ENCODE results near the gene GRID2. TPM values are rescaled to one million over a fixed set of nuclear protein-coding genes. Genes with fewer than 3 reads are reported as not detected.

Gene GRID2
- total and polyA plus RNA-seq, 10 of the 15 experiments (the other 5 are each of a cell fraction or from before 2014, with no cell fraction given): not detected

GRCh38 chr4:93320356-93320755 lies 1016.6 kb downstream of the GRID2 start:
- no peak for ATAC-seq
- BruUV-seq (replicated peaks): no TSS peak
- H3K4me2 ChIP-seq (ENCODE audit: control insufficient read depth, insufficient read depth): no peak overlapping the region
- H3K36me3 ChIP-seq (ENCODE audit: control insufficient read depth in 2 of 2, insufficient read depth in 2 of 2, low read length in 1 of 2): no peaks in the 10 kb centered on the region
- POLR2A ChIA-PET: no interaction called here
- no peak overlapping the region for H3K4me3 ChIP-seq
- H3K9ac ChIP-seq (ENCODE audit: control insufficient read depth, insufficient read depth, low read length): no peak overlapping the region
- CTCF ChIA-PET: no interaction called here
- TF ChIP-seq POLR2AphosphoS2 (IDR thresholded peaks at IDR 0.05; ENCODE audit: low read depth, low read length): no peak
- no peak for TF ChIP-seq CREM (IDR thresholded peaks at IDR 0.05; ENCODE audit: low read depth)
- TF ChIP-seq PAX5 (IDR thresholded peaks at IDR 0.05; ENCODE audit: borderline replicate concordance, low read depth, low read length): no peak
- TF ChIP-seq FOXK2 (IDR thresholded peaks at IDR 0.05): no peak
- TF ChIP-seq, protein P1, sequence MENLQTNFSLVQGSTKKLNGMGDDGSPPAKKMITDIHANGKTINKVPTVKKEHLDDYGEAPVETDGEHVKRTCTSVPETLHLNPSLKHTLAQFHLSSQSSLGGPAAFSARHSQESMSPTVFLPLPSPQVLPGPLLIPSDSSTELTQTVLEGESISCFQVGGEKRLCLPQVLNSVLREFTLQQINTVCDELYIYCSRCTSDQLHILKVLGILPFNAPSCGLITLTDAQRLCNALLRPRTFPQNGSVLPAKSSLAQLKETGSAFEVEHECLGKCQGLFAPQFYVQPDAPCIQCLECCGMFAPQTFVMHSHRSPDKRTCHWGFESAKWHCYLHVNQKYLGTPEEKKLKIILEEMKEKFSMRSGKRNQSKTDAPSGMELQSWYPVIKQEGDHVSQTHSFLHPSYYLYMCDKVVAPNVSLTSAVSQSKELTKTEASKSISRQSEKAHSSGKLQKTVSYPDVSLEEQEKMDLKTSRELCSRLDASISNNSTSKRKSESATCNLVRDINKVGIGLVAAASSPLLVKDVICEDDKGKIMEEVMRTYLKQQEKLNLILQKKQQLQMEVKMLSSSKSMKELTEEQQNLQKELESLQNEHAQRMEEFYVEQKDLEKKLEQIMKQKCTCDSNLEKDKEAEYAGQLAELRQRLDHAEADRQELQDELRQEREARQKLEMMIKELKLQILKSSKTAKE (IDR thresholded peaks at IDR 0.05; ENCODE audit: low read depth, poor library complexity, severe bottlenecking): no peak
- no peak for TF ChIP-seq PBX3 (IDR thresholded peaks at IDR 0.05; ENCODE audit: insufficient replicate concordance, low read depth, low read length)
- no peak for TF ChIP-seq SMAD5 (IDR thresholded peaks at IDR 0.05; ENCODE audit: low read depth)
- intact Hi-C loops (cut with micrococcal nuclease; ENCODE audit: unreplicated experiment) (no loop called here), in situ Hi-C loops (cut with MboI) (no loop called here)
- DNase-seq (ENCODE audit: low read depth, low spot score): no peak
- H4K20me1 ChIP-seq (ENCODE audit: control insufficient read depth, insufficient read depth): no peaks in the 10 kb centered on the region
- no peak overlapping the region for H2AFZ ChIP-seq (ENCODE audit: control insufficient read depth, low read depth, low read length)
- RAD21 ChIA-PET (ENCODE audit: unreplicated experiment): no interaction called here
- no peak for FAIRE-seq
- H3K27me3 ChIP-seq (replicated peaks in 1 of 2; ENCODE audit: control insufficient read depth in 2 of 2, insufficient read depth in 2 of 2, low read length in 1 of 2): no peaks in the 10 kb centered on the region
- SMC1A ChIA-PET (ENCODE audit: uncharacterized antibody, unreplicated experiment): interaction anchor here (1.2 kb wide), 1 partner anchor 8 kb away, joined by 3 read pairs; no protein-coding TSS in a partner anchor
- H3K4me1 ChIP-seq (ENCODE audit: control insufficient read depth, insufficient read depth, low read length): no peaks in the 10 kb centered on the region
- H3K79me2 ChIP-seq (ENCODE audit: control insufficient read depth, insufficient read depth, low read length): no peaks in the 10 kb centered on the region
- H3K27ac ChIP-seq (ENCODE audit: control insufficient read depth, insufficient read depth): no peak overlapping the region
- no peaks in the 10 kb centered on the region for H3K9me3 ChIP-seq (replicated peaks; ENCODE audit: control insufficient read depth, insufficient read depth, low read length)

Measured in GM12878 (cell line).